KMS-11 (cell line): ENCODE results near the gene CFAP119.

Experiments
- H2AFZ ChIP-seq: fragments of 200-600 bp; sonication (generic); 2 replicates; pipeline ENCODE4 v1.6.1; 2016; ENCODE audit warnings: antibody characterized with exemption, mixed run types, low read depth
- H3K27ac ChIP-seq: fragments of 200-600 bp; sonication (generic); 2 replicates; pipeline ENCODE4 v1.6.1; 2016; ENCODE audit warnings: mild to moderate bottlenecking, mixed run types
- H3K27me3 ChIP-seq: fragments of 200-600 bp; sonication (generic); 2 replicates; pipeline ENCODE4 v1.6.1; 2017; ENCODE audit warnings: mild to moderate bottlenecking, low read depth, mixed run types, moderate library complexity; ENCODE audit not compliant: insufficient read depth
- H3K36me3 ChIP-seq: fragments of 200-600 bp; sonication (generic); 2 replicates; pipeline ENCODE4 v1.6.1; 2017; ENCODE audit warnings: mild to moderate bottlenecking, mixed run types; ENCODE audit not compliant: insufficient read depth
- H3K4me1 ChIP-seq: fragments of 200-600 bp; sonication (generic); 2 replicates; pipeline ENCODE4 v1.6.1; 2016; ENCODE audit warnings: mild to moderate bottlenecking, low read depth, mixed run types; ENCODE audit not compliant: poor library complexity, severe bottlenecking
- H3K4me2 ChIP-seq: fragments of 200-600 bp; sonication (generic); 2 replicates; pipeline ENCODE4 v1.7.0; 2016; ENCODE audit warnings: mild to moderate bottlenecking, mixed run types
- H3K4me3 ChIP-seq: fragments of 200-600 bp; sonication (generic); IDR thresholded peaks from 2 replicates; pipeline ENCODE4 v1.6.1; 2017; ENCODE audit warnings: low read depth, low read length, mixed read lengths; ENCODE audit not compliant: insufficient read depth
- H3K79me2 ChIP-seq: fragments of 200-600 bp; sonication (generic); 2 replicates; pipeline ENCODE4 v1.6.1; 2016; ENCODE audit warnings: low read depth, mixed run types; ENCODE audit not compliant: insufficient read depth
- H3K9ac ChIP-seq: fragments of 200-600 bp; sonication (generic); 2 replicates; pipeline ENCODE4 v1.6.1; 2016; ENCODE audit warnings: mild to moderate bottlenecking, mixed run types
- H4K20me1 ChIP-seq: fragments of 200-600 bp; sonication (generic); 2 replicates; pipeline ENCODE4 v1.6.1; 2016; ENCODE audit warnings: mild to moderate bottlenecking, mixed run types; ENCODE audit not compliant: insufficient read depth
- TF ChIP-seq, protein P1 (sequence below): fragments of 200-600 bp; sonication (generic); conservative IDR thresholded peaks from 2 replicates; pipeline ENCODE4 v1.6.1; 2017; ENCODE audit warnings: low read depth, mild to moderate bottlenecking, antibody characterized with exemption, low read length, moderate library complexity, mixed read lengths

Gene CFAP119

DNA sequence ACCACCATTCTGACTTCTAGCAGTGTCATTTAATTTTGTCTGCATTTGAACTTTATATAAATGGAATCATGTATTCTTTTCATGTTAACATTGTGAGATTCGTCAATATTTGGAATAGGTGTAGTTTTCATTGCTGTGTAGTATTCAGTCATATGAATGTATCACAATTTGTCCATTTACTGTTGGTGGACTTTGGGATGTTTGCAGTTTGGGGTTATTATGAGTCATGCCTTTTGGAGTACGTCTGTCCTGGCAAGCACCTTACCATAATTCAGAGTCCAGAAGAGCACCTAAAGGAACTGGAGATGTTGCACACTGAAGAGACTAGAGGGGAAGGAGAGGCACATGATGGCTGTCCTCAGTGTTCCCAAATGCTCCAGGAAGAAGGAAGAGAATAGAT is 16.8 kb downstream of the CFAP119 start:
- Histone ChIP-seq H3K79me2 (peaks cover 10% of the 10 kb centered on the region; the same call in 1 of the 2 replicates), H3K27me3 (no peaks in the 10 kb centered on the region), H4K20me1 (no peaks in the 10 kb centered on the region), H3K4me3 (no peak overlapping the region), H2AFZ (no peak overlapping the region), H3K36me3 (no peaks in the 10 kb centered on the region), H3K4me2 (no peak overlapping the region), H3K4me1 (peaks cover 19% of the 10 kb centered on the region), H3K27ac (no peak overlapping the region), H3K9ac (no peak overlapping the region)
- TF ChIP-seq, protein P1, sequence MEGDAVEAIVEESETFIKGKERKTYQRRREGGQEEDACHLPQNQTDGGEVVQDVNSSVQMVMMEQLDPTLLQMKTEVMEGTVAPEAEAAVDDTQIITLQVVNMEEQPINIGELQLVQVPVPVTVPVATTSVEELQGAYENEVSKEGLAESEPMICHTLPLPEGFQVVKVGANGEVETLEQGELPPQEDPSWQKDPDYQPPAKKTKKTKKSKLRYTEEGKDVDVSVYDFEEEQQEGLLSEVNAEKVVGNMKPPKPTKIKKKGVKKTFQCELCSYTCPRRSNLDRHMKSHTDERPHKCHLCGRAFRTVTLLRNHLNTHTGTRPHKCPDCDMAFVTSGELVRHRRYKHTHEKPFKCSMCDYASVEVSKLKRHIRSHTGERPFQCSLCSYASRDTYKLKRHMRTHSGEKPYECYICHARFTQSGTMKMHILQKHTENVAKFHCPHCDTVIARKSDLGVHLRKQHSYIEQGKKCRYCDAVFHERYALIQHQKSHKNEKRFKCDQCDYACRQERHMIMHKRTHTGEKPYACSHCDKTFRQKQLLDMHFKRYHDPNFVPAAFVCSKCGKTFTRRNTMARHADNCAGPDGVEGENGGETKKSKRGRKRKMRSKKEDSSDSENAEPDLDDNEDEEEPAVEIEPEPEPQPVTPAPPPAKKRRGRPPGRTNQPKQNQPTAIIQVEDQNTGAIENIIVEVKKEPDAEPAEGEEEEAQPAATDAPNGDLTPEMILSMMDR = no peak

DNA sequence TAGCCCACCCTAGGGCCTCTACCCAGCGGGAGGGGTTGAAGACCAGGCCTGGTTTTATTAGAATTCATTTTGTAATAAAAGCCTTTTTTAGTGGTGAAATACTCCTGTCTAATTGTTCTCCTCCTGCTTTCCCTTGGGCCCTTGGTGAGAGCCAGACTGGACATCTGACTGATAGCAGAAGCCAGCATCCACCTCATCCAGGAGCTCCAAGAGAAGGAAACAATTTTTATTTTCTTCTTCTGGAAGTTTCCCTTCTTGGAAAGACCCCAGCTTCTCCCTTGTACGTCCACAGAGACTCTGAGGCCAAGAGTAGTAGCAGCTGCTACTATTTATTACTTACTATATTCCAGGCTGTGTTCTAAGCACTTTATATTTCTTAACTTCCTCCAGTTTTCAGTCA is 17.7 kb downstream of the CFAP119 start:
- H2AFZ ChIP-seq = no peak overlapping the region
- H3K36me3 ChIP-seq = no peaks in the 10 kb centered on the region
- no peaks in the 10 kb centered on the region for H3K27me3 ChIP-seq
- H3K4me1 ChIP-seq = peaks cover 18% of the 10 kb centered on the region
- no peaks in the 10 kb centered on the region for H4K20me1 ChIP-seq
- H3K27ac ChIP-seq = no peak overlapping the region
- H3K9ac ChIP-seq = no peak overlapping the region
- peaks cover under 1% of the 10 kb centered on the region; the same call in 1 of the 2 replicates for H3K79me2 ChIP-seq
- no peak overlapping the region for H3K4me2 ChIP-seq
- no peak overlapping the region for H3K4me3 ChIP-seq
- TF ChIP-seq, protein P1 = no peak

DNA sequence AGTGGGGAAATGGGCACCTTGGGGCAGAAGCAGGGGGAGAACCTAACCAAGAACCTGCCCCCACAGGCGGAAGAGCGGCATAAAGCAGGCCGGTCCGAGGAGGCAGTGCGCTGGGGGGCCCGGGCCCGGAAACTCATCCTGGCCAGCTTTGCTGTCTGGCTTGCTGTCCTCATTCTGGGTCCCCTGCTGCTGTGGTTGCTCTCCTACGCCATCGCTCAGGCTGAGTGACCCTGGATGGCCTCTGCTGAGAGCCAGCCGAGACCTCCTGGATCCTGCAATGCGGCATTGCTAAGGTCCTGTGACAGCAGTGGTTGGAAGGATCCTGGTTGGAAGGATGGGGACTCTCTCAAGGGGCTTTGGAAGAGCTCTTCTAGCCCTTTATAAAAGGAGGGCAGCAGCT is 18.1 kb downstream of the CFAP119 start:
- no peak overlapping the region for H3K4me2 ChIP-seq
- H3K36me3 ChIP-seq = no peaks in the 10 kb centered on the region; the same call in 1 of the 2 replicates
- TF ChIP-seq, protein P1 = no peak
- H4K20me1 ChIP-seq = no peaks in the 10 kb centered on the region
- no peaks in the 10 kb centered on the region for H3K79me2 ChIP-seq
- peaks cover 18% of the 10 kb centered on the region for H3K4me1 ChIP-seq
- H3K27ac ChIP-seq = no peak overlapping the region
- H3K27me3 ChIP-seq = no peaks in the 10 kb centered on the region
- H2AFZ ChIP-seq = no peak overlapping the region
- no peak overlapping the region for H3K9ac ChIP-seq
- no peak overlapping the region for H3K4me3 ChIP-seq

DNA sequence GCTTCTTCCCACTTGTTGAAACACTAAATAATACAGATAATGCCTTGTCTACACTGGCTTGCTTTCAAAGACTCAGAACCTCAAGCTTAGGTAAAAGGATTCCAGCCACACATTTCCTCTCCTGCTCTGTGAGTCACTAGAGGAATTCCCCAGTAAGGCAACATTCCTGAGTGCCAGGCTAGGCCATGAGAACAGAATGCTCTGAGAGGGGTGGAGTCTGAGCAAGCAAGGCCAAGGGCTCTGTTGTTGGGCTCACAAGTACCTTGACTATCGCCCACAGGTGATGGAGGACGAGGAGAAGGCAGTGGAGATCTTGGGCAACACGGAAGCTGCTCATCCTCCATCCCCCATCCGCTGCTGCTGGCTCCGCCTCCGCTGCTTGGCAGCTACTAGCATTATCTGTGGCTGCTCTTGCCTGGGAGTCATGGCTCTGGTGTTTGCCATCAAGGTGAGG is 20.4 kb downstream of the CFAP119 start:
- Histone ChIP-seq H3K36me3 (no peaks in the 10 kb centered on the region; the same call in 1 of the 2 replicates), H3K4me3 (no peak overlapping the region), H3K9ac (no peak overlapping the region)

More for the DNA sequence above, 20.4 kb downstream of the CFAP119 start:
- no peaks in the 10 kb centered on the region for H4K20me1 ChIP-seq
- no peaks in the 10 kb centered on the region for H3K79me2 ChIP-seq
- no peak overlapping the region for H2AFZ ChIP-seq
- TF ChIP-seq, protein P1 = no peak
- no peak overlapping the region for H3K4me2 ChIP-seq
- H3K27ac ChIP-seq = no peak overlapping the region
- peaks cover 14% of the 10 kb centered on the region for H3K4me1 ChIP-seq
- no peaks in the 10 kb centered on the region for H3K27me3 ChIP-seq
